ENCODE data around the gene ZNF521.

The ZNF521 gene

GRCh38 chr18:25239151-25239550 lies 112.8 kb downstream of the ZNF521 start:
- H3K9me3 ChIP-seq (ENCODE audit: control insufficient read depth, insufficient read depth, low read length), result no peaks in the 10 kb centered on the region
- no peaks in the 10 kb centered on the region for H3K27me3 ChIP-seq (ENCODE audit: control insufficient read depth, insufficient read depth, low read length)
- no CpG with 5 or more reads among the region's 3 CpGs for whole genome bisulfite sequencing (ENCODE audit: insufficient coverage, insufficient read length)
- no peak overlapping the region for H3K4me3 ChIP-seq (ENCODE audit: low read length)
- DNase-seq (ENCODE audit: low read depth, low spot score), result no peak
- no peaks in the 10 kb centered on the region for H3K36me3 ChIP-seq (ENCODE audit: control insufficient read depth, insufficient read depth, low read length)
- H3K4me1 ChIP-seq (ENCODE audit: control insufficient read depth, insufficient read depth, low read length), result no peaks in the 10 kb centered on the region; the same call in 1 of the 2 replicates
- H3K27ac ChIP-seq (ENCODE audit: low read length), result no peak overlapping the region

- H3K9me3 ChIP-seq (ENCODE audit: control insufficient read depth, insufficient read depth, low read length), result no peaks in the 10 kb centered on the region
- H3K36me3 ChIP-seq (ENCODE audit: control insufficient read depth, insufficient read depth, low read length), result no peaks in the 10 kb centered on the region
- no peak overlapping the region for H3K27ac ChIP-seq (ENCODE audit: low read length)
- no CpG with 5 or more reads among the region's 3 CpGs for WGBS (ENCODE audit: insufficient coverage, insufficient read length)
- no peaks in the 10 kb centered on the region for H3K27me3 ChIP-seq (ENCODE audit: control insufficient read depth, insufficient read depth, low read length)
- H3K4me3 ChIP-seq (ENCODE audit: low read length), result no peak overlapping the region
- no peaks in the 10 kb centered on the region for H3K4me1 ChIP-seq (ENCODE audit: control insufficient read depth, insufficient read depth, low read length)
- no peak for DNase-seq (ENCODE audit: low read depth, low spot score)
These were observed 114.2 kb downstream of the ZNF521 start for GRCh38 chr18:25237571-25238267.

GRCh38 chr18:25236736-25237135 lies 115.2 kb downstream of the ZNF521 start:
- Histone ChIP-seq H3K36me3 (ENCODE audit: control insufficient read depth, insufficient read depth, low read length) (no peaks in the 10 kb centered on the region), H3K9me3 (ENCODE audit: control insufficient read depth, insufficient read depth, low read length) (no peaks in the 10 kb centered on the region), H3K4me3 (ENCODE audit: low read length) (no peak overlapping the region), H3K27me3 (ENCODE audit: control insufficient read depth, insufficient read depth, low read length) (no peaks in the 10 kb centered on the region), H3K4me1 (ENCODE audit: control insufficient read depth, insufficient read depth, low read length) (no peaks in the 10 kb centered on the region), H3K27ac (ENCODE audit: low read length) (no peak overlapping the region)
- DNase-seq (ENCODE audit: low read depth, low spot score), result no peak
- WGBS (ENCODE audit: insufficient coverage, insufficient read length), result no CpG with 5 or more reads among the region's 1 CpG

- H3K27me3 ChIP-seq (ENCODE audit: control insufficient read depth, insufficient read depth, low read length), result no peaks in the 10 kb centered on the region
- no peak overlapping the region for H3K27ac ChIP-seq (ENCODE audit: low read length)
- H3K4me3 ChIP-seq (ENCODE audit: low read length), result no peak overlapping the region
- H3K9me3 ChIP-seq (ENCODE audit: control insufficient read depth, insufficient read depth, low read length), result no peaks in the 10 kb centered on the region
- H3K36me3 ChIP-seq (ENCODE audit: control insufficient read depth, insufficient read depth, low read length), result no peaks in the 10 kb centered on the region
- H3K4me1 ChIP-seq (ENCODE audit: control insufficient read depth, insufficient read depth, low read length), result no peaks in the 10 kb centered on the region
- no peak for DNase-seq (ENCODE audit: low read depth, low spot score)
- WGBS (ENCODE audit: insufficient coverage, insufficient read length), result no CpG with 5 or more reads among the region's 9 CpGs
These were observed 116.4 kb downstream of the ZNF521 start for GRCh38 chr18:25235401-25236042.

- Histone ChIP-seq H3K4me3 (ENCODE audit: low read length) (no peak overlapping the region), H3K36me3 (ENCODE audit: control insufficient read depth, insufficient read depth, low read length) (no peaks in the 10 kb centered on the region), H3K4me1 (ENCODE audit: control insufficient read depth, insufficient read depth, low read length) (no peaks in the 10 kb centered on the region), H3K27me3 (ENCODE audit: control insufficient read depth, insufficient read depth, low read length) (no peaks in the 10 kb centered on the region), H3K9me3 (ENCODE audit: control insufficient read depth, insufficient read depth, low read length) (no peaks in the 10 kb centered on the region), H3K27ac (ENCODE audit: low read length) (no peak overlapping the region)
- WGBS (ENCODE audit: insufficient coverage, insufficient read length), result no CpG with 5 or more reads among the region's 3 CpGs
- no peak for DNase-seq (ENCODE audit: low read depth, low spot score)
These were observed 117.1 kb downstream of the ZNF521 start for GRCh38 chr18:25234740-25235345.

GRCh38 chr18:25234322-25234639 lies 117.7 kb downstream of the ZNF521 start:
- Histone ChIP-seq H3K27ac (ENCODE audit: low read length) (no peak overlapping the region), H3K27me3 (ENCODE audit: control insufficient read depth, insufficient read depth, low read length) (no peaks in the 10 kb centered on the region), H3K9me3 (ENCODE audit: control insufficient read depth, insufficient read depth, low read length) (no peaks in the 10 kb centered on the region), H3K4me1 (ENCODE audit: control insufficient read depth, insufficient read depth, low read length) (no peaks in the 10 kb centered on the region), H3K4me3 (ENCODE audit: low read length) (no peak overlapping the region), H3K36me3 (ENCODE audit: control insufficient read depth, insufficient read depth, low read length) (no peaks in the 10 kb centered on the region)
- DNase-seq (ENCODE audit: low read depth, low spot score), result no peak
- no CpG with 5 or more reads among the region's 1 CpG for WGBS (ENCODE audit: insufficient coverage, insufficient read length)

- H3K9me3 ChIP-seq (ENCODE audit: control insufficient read depth, insufficient read depth, low read length), result no peaks in the 10 kb centered on the region
- no peaks in the 10 kb centered on the region for H3K4me1 ChIP-seq (ENCODE audit: control insufficient read depth, insufficient read depth, low read length)
- no peaks in the 10 kb centered on the region for H3K27me3 ChIP-seq (ENCODE audit: control insufficient read depth, insufficient read depth, low read length)
- no peak overlapping the region for H3K27ac ChIP-seq (ENCODE audit: low read length)
- no CpG with 5 or more reads among the region's 12 CpGs for WGBS (ENCODE audit: insufficient coverage, insufficient read length)
- no peaks in the 10 kb centered on the region for H3K36me3 ChIP-seq (ENCODE audit: control insufficient read depth, insufficient read depth, low read length)
- H3K4me3 ChIP-seq (ENCODE audit: low read length), result no peak overlapping the region
- DNase-seq (ENCODE audit: low read depth, low spot score), result no peak
These were observed 118.2 kb downstream of the ZNF521 start for GRCh38 chr18:25233528-25234321.

- H3K4me3 ChIP-seq (ENCODE audit: low read length), result no peak overlapping the region
- no peak for DNase-seq (ENCODE audit: low read depth, low spot score)
- H3K4me1 ChIP-seq (ENCODE audit: control insufficient read depth, insufficient read depth, low read length), result no peaks in the 10 kb centered on the region
- H3K36me3 ChIP-seq (ENCODE audit: control insufficient read depth, insufficient read depth, low read length), result peaks cover 5% of the 10 kb centered on the region; the same call in 1 of the 2 replicates
- no CpG with 5 or more reads among the region's 5 CpGs for WGBS (ENCODE audit: insufficient coverage, insufficient read length)
- H3K27me3 ChIP-seq (ENCODE audit: control insufficient read depth, insufficient read depth, low read length), result no peaks in the 10 kb centered on the region
- no peaks in the 10 kb centered on the region for H3K9me3 ChIP-seq (ENCODE audit: control insufficient read depth, insufficient read depth, low read length)
- no peak overlapping the region for H3K27ac ChIP-seq (ENCODE audit: low read length)
These were observed 120.7 kb downstream of the ZNF521 start for GRCh38 chr18:25231327-25231691.

GRCh38 chr18:25230658-25231326 lies 121.2 kb downstream of the ZNF521 start:
- peaks cover 5% of the 10 kb centered on the region; the same call in 1 of the 2 replicates for H3K36me3 ChIP-seq (ENCODE audit: control insufficient read depth, insufficient read depth, low read length)
- no peak overlapping the region for H3K4me3 ChIP-seq (ENCODE audit: low read length)
- H3K27me3 ChIP-seq (ENCODE audit: control insufficient read depth, insufficient read depth, low read length), result no peaks in the 10 kb centered on the region
- H3K9me3 ChIP-seq (ENCODE audit: control insufficient read depth, insufficient read depth, low read length), result no peaks in the 10 kb centered on the region
- no CpG with 5 or more reads among the region's 10 CpGs for whole genome bisulfite sequencing (ENCODE audit: insufficient coverage, insufficient read length)
- no peaks in the 10 kb centered on the region for H3K4me1 ChIP-seq (ENCODE audit: control insufficient read depth, insufficient read depth, low read length)
- H3K27ac ChIP-seq (ENCODE audit: low read length), result no peak overlapping the region
- no peak for DNase-seq (ENCODE audit: low read depth, low spot score)

- Histone ChIP-seq H3K9me3 (ENCODE audit: control insufficient read depth, insufficient read depth, low read length) (no peaks in the 10 kb centered on the region), H3K36me3 (ENCODE audit: control insufficient read depth, insufficient read depth, low read length) (peaks cover 5% of the 10 kb centered on the region; the same call in 1 of the 2 replicates), H3K27ac (ENCODE audit: low read length) (no peak overlapping the region), H3K4me3 (ENCODE audit: low read length) (no peak overlapping the region), H3K27me3 (ENCODE audit: control insufficient read depth, insufficient read depth, low read length) (no peaks in the 10 kb centered on the region), H3K4me1 (ENCODE audit: control insufficient read depth, insufficient read depth, low read length) (no peaks in the 10 kb centered on the region)
- DNase-seq (ENCODE audit: low read depth, low spot score), result no peak
- no CpG with 5 or more reads among the region's 2 CpGs for WGBS (ENCODE audit: insufficient coverage, insufficient read length)
These were observed 122.0 kb downstream of the ZNF521 start for GRCh38 chr18:25229920-25230319.

Measured in iPS DF 6.9 (cell line).